GM12874 (cell line): Measurements from ENCODE around the gene ENTR1.
A peak's percentile ranks its signal among the peaks of the same experiment; 100 is the strongest.

Source experiments
- CTCF ChIP-seq: IDR thresholded peaks from 2 replicates; pipeline ENCODE4 v1.5.1; 2011; ENCODE audit warnings: low read depth, mild to moderate bottlenecking, control low read depth, low read length, moderate library complexity; ENCODE audit not compliant: insufficient read depth

ENTR1 gene

GRCh38 chr9:136363949-136364748, 46.3 kb downstream of the ENTR1 start:
- no peak for TF ChIP-seq CTCF

- TF ChIP-seq CTCF = peak; percentile 97
Measured at GRCh38 chr9:136363106-136363948, 47.1 kb downstream of the ENTR1 start, which contains the start of gene DNLZ. Gene DNLZ (minus strand): TSS chr9:136363744. CDS start chr9:136363714, 30 bp downstream.

GRCh38 chr9:136362450-136362784, 48.0 kb downstream of the ENTR1 start:
- TF ChIP-seq CTCF = no peak

GRCh38 chr9:136361754-136362449, 48.5 kb downstream of the ENTR1 start:
- no peak for TF ChIP-seq CTCF

- no peak for TF ChIP-seq CTCF
Measured at GRCh38 chr9:136361047-136361753, 49.2 kb downstream of the ENTR1 start.

- TF ChIP-seq CTCF = no peak
Measured at GRCh38 chr9:136359774-136360718, 50.4 kb downstream of the ENTR1 start.
